CD4-positive, alpha-beta T cell treated with Interleukin-2 at 100 ng/mL for 4 hours (primary cell): ENCODE results near the gene SMNDC1.
A peak's percentile ranks its signal among the peaks of the same experiment; 100 is the strongest.

Experiments used
- DNase-seq: peaks from one replicate; pipeline ENCODE4 v3.0.0-alpha.2; 2020; ENCODE audit warnings: low spot score

Gene SMNDC1

DNA sequence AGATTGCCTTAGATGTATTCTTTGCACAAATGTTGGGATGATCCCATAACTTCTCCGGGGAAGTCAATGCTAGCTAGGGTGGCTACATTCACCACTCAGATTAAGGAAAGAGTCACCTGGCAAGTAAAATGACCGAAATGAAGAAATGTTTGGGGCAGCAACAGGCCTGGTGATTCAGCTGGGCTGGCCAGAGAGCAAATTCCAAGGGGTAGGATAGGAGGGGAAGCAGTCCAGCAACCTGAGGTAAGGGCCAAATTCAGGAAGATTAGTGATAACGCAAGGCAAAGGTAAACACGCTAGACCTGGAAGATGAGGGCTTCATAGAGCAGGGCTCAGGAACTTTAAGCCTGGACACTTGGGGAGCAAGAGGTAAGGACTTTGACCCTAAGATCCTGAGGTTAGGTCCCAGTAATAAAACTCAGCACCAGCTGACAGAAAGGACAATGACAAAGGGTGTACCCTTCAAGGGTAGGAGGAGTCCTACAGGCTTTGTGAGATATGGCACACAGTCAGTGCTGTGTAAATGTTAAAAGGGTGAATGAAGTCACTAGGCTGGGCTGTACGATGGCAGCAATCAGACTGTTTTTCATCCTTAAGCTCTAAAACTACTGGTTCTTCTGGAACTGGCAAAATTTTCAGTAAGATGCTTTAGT lies 22.7 kb upstream of the SMNDC1 start:
- no peak for DNase-seq

DNA sequence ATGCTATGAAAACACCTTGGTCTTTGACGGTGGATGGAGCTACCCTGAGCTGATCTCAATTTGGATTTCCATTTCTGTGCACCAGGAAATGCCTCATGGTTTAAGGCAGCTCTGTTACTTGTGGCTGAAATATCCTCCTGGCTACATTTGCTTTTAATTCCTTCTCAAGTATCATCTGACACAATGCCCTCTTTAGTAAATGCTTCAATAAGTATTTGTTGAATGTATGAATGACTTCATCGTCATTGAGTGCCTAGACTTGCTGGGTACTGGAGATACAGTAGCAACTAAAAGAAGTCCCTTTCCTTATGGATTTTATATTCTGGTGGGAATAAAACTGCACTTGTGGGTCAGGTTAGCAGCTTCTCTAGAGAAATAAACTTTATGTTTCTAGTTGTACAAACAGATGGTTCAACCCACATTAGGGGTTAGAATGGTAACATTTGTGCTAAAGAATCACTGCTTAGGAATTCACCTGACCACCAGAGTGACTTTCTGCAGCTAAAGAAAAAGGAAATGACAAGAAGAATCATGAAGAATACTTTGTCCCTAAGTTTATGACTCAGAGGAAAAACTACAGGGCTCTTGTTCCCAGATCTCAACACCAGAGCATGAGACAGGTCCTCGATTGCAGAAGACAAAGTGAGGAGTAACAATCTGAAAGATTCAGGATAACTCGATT lies 21.8 kb upstream of the SMNDC1 start:
- no peak for DNase-seq

GRCh38 chr10:110324805-110325280 lies 20.1 kb upstream of the SMNDC1 start:
- DNase-seq: no peak

GRCh38 chr10:110324201-110324804 lies 19.6 kb upstream of the SMNDC1 start:
- no peak for DNase-seq

DNA sequence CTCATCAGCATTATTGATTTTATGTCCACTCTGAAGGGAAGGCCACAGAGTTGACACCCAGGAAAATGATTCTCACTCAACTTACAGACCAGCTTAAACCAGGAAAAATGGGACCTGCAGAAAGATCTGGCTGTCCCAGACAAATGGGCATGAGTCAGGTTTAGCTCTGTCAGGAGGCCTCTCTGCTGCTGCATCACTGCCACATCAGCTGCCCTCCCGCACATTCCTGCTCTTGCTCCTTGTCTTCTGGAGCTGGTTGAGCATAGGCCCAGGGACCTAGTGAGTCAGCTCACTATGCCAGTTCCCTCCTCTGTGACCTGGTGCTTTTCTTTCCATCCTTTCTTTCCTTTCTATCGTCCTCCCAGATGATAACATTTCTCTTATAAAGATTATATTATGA lies 18.8 kb upstream of the SMNDC1 start:
- DNase-seq: no peak

- DNase-seq: no peak
Measured at GRCh38 chr10:110321869-110322620, 17.3 kb upstream of the SMNDC1 start.

- no peak for DNase-seq
Measured at GRCh38 chr10:110317866-110318850, 13.4 kb upstream of the SMNDC1 start.

- no peak for DNase-seq
Measured at GRCh38 chr10:110313674-110314073, 9.0 kb upstream of the SMNDC1 start.

- no peak for DNase-seq
Measured at GRCh38 chr10:110312206-110312605, 7.5 kb upstream of the SMNDC1 start.

DNA sequence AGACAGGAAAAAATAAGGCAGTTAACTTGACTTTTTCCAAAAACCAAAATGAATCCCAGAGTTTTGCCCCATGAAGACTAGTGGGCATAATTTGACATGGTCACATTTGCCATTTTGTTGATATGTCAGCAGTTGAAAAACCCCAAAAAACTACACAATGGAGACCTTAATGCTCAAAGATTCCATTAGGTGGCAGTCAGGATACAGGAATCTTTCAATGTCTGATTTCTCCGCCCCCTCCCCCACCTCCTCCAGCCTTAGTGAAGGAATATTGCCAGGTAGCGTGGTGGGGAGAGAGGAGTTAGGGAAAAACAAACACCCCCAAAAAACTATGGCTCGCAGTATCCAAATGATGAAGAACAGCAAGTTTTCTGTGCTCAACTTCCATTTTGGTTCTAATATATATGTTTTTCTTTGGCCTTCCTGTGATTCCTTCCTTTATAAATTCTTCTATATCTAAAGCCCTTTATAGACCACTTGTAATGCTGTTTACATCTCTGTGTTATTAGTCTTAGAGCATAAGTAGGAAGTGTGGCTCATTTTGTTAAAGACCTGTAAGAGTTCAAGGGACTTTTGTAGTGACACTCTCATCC lies 6.7 kb upstream of the SMNDC1 start:
- peak; percentile 53 for DNase-seq

- no peak for DNase-seq
Measured at GRCh38 chr10:110310741-110311140, 6.0 kb upstream of the SMNDC1 start.

DNA sequence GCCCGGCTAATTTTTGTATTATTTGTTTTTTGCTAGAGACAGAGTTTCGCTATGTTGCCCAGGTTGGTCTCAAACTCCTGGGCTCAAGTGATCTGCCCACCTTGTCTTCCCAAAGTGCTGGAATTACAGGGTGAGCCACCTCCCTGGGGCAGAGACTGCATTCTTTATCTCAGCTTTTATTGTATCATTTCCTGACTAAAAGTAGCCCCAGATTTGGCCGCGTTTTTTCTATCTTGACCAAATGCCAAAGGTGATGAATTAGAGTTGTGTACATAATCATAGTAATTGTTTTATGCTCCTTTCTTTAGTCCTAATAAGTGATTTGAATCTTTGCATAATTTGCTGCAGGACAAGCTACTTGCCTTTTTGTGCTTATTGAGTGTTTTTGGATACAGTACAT lies 3.1 kb upstream of the SMNDC1 start:
- DNase-seq: no peak

- DNase-seq: no peak
Measured at GRCh38 chr10:110306452-110306768, 1.7 kb upstream of the SMNDC1 start.

- peak; percentile 87 for DNase-seq
Measured at GRCh38 chr10:110305767-110306451, 1.2 kb upstream of the SMNDC1 start.

GRCh38 chr10:110304394-110304779 lies 333 bp downstream of the SMNDC1 start:
- DNase-seq: no peak

DNA sequence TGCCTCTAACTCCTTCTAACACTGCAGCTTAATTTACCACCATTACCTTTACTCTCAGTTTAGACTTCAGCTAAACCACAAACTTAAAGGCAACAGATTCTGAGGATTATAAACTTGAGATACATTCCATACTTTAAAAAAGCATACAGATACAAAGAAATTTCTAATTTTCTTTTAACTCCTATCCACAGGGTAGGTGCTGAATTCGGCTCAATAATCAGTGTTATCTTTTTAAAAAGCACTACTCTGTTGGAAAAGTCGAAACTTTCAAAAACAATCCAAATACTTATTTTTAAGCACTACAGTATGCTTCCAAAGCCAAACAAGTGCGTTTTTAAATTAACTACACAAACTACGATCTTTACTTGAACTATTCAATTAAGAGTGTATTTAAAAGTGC lies 1.0 kb downstream of the SMNDC1 start:
- DNase-seq: no peak

GRCh38 chr10:110300486-110300986 lies 4.2 kb downstream of the SMNDC1 start:
- DNase-seq: no peak

DNA sequence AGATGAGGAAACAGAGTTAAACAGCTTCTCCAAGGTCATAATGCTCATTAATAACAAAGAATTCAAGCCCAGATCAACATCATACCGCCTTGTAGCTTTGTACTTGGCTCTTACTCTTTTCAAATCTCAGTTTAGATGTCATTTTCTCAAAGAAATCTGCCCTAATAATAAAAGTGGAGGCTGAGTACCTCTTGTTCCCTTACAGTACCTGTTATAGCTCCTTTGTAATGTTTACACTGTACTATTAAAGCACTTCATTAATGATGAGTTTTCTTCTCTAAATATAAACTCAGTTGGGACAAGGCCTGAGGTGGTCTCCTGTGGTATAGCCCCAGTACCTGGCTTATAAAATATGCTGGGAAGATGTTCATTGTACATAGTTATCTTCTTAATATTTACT lies 7.8 kb downstream of the SMNDC1 start:
- no peak for DNase-seq

DNA sequence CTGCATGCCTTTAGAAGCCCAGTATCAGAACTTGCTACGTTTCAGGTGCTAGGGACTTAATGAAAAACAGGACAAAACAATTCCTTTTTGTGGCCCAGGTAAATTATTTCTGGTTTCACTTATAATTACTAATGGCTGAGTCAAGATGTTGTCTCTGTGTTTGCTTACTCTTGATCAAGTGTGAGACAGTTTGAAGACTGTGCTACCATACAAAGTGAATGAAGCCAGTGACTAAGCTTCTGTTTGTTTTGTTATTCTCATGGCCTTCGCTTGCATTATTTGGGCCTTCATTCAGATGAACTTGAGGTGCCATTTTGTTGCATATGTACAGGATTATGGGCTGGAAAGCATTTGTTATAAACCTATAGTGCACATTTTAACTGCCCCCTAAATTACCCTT lies 17.9 kb downstream of the SMNDC1 start:
- DNase-seq: no peak

DNA sequence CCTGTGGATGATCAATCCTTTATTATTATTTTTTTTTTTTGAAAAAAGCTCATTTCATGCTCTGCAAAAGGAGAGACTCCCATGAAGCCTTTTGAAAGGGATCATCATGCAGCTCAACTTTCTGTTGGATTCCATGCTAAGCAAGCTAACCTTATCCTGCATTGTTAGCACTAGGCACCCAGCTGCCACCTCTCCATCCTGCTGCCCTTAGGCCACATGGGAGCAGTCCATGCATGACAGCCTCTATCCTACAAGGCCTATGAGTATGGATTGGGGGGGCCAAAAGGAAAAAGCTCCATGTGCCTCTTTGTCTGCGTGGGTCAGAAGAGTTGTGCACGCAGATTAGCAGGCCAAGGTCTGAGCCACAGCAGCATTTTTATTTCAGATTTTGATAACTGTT lies 19.2 kb downstream of the SMNDC1 start:
- DNase-seq: no peak
